Measurements from ENCODE around the gene MLANA.

MLANA gene

DNA sequence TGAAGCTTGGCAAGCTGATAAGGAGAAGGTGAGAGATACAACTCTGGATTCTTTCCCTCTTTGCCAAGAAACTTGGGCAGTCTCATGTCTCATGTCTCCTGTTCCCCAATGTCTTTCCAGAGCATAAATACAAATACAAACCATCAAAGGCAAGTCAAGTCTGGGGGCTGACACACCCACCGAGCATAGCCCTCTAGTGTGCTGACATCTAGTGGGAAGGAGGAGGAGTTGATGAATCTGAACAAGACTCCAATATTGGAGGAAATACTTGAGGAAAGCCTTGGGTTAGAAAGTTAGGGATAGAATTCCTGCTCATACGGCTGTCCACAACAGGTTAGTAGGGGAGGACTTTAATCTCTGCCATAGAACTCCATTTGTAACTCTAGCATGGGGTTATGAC, 8.6 kb downstream of the MLANA start:
- DNase-seq (ENCODE audit: low read depth in 2 of 2) = no peak

DNA sequence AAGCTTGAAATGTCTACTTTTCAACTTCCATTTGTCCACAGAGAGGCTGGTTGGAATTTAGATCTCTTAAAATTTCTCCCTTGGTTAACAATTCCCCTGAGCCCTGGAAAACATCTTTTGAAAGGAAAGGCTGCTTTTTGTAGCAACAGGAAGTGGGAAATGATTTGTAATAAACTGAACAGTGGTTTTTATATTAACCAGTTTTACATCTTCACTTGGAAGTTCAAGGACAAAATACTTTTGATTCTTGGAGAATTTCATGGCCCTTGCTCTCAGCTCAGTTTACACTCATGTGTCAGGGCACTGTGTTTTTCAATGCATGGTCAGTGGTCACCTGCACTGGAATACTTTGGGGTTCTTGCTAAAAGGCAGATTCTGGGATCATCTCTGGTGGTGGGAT, 9.9 kb downstream of the MLANA start:
- no peak for DNase-seq (ENCODE audit: low read depth in 2 of 2)

DNA sequence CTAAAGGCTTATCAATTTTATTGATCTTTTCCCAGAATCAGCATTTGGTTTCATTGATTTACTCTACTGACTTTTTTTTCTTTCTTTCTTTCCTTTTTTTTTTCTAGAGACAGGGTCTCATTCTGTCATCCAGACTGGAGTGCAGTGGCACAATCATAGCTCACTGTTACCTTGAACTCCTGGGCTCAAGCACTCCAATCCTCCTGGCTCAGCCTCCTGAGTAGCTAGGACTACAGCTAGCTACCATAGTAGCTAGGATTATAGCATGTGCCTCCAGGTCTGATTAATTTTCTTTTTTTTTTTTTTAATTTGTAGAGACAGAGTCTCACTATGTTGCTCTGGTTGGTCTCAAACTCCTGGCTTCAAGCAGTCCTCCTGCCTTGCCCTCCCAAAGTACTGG, 11.7 kb downstream of the MLANA start:
- DNase-seq (ENCODE audit: low read depth in 2 of 2) = no peak

DNA sequence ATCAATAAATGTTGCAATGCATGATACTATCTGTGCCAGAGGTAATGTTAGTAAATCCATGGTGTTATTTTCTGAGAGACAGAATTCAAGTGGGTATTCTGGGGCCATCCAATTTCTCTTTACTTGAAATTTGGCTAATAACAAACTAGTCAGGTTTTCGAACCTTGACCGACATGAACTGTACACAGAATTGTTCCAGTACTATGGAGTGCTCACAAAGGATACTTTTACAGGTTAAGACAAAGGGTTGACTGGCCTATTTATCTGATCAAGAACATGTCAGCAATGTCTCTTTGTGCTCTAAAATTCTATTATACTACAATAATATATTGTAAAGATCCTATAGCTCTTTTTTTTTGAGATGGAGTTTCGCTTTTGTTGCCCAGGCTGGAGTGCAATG, 18.2 kb downstream of the MLANA start:
- DNase-seq (ENCODE audit: low read depth in 2 of 2) = no peak

DNA sequence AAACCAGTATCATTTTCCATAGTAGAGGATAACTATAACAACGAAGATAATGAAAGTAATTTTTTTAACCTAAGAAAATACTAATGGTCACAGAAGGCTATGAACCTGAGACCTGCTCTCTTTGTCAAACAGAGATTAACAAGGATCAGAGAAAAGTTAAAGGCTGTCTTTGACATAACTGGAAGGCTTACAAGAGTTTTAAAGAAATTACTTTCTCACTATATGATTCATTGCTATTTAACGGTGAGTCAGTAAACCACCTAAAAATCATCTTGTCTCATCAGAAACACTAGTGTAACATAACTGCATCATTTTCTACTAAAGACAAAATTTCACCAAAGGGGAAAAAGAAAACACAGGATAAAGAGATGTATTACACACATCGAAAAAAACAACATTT, 19.3 kb downstream of the MLANA start:
- no peak for DNase-seq (ENCODE audit: low read depth in 2 of 2)

DNA sequence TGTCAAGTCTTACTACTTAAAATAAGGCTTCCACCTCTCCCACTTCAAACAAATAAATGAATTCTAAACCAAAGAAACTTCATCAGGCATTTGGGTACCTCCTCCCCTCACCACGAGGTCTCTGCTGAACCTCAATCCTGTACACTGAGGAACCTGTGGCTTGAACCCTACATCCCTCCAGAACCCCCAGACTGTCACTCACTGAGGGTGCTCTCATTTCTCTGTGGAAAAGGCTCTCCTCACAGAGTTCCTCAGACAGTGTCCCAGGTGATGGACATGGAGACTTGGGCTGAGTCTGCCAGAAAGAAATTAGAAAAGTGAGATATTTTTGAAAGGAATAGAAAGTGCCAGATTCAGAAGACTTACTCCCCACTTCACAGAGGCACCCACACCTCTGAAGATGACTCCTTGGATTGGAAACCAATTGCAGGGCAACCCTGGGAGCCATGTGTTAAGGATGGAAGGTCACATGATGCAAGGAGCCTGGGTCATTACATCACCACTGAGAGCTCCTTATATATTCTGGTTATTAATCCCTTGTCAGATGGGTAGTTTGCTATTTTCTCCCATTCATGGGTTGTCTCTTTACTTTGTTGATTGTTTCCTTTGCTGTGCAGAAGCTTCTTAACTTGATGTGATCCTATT, 19.8 kb downstream of the MLANA start:
- DNase-seq (ENCODE audit: low read depth in 2 of 2) = no peak

DNA sequence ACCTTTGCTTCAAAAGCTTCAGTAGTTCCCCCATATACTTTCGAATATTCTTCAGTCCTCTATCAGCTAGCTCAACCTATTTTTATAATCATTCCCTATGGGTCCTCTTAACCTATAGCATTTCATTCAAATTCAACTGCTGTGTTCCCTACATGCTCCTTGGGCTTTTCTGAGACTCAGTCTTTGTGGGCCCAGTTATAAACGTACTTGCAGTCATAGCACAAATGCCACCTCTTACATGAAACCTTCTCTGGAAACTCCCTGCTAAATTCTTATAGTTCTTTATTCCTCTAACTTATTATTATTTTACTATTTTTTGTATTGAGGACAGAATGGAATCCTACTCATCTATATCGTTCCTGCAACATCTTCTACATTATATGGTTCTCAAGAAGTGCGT, 24.7 kb downstream of the MLANA start:
- DNase-seq (ENCODE audit: low read depth in 2 of 2) = no peak

DNA sequence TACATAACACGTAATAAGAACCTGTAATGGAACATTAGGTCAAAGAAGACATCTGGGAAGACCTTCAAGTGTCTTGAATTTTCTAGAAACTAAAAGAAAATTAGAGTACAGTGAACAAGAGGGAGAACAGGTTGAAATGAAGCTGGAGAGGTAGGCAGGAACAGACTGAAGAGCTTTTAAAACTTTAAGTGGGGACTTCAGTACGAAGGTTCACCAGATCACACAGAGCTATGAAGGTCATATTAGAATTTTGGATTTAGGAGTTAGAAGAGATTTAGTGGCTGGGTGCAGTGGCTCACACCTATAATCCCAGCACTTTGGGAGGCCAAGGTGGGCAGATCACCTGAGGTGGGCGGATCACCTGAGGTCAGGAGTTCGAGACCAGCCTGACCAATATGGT, 26.6 kb downstream of the MLANA start:
- no peak for DNase-seq (ENCODE audit: low read depth in 2 of 2)

DNA sequence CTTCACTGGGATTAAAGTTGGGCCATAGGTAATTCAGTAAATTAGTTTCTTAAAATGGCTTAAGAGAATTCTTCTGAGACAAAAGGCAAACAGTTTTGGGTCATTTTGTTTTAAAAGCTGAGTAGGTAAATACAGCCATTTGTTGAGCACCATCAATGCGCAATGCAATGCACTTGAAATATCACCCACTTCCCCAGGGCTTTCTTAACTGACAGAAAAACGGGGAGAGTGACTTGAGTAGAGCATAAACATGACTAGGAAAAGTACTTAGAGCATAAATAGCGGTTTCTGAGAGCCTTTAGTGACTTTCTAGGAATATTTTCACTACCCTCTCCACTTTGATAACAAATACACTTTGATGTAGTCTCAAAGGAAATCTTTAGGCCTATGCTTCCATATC, 27.2 kb downstream of the MLANA start:
- DNase-seq (ENCODE audit: low read depth in 2 of 2) = no peak

DNA sequence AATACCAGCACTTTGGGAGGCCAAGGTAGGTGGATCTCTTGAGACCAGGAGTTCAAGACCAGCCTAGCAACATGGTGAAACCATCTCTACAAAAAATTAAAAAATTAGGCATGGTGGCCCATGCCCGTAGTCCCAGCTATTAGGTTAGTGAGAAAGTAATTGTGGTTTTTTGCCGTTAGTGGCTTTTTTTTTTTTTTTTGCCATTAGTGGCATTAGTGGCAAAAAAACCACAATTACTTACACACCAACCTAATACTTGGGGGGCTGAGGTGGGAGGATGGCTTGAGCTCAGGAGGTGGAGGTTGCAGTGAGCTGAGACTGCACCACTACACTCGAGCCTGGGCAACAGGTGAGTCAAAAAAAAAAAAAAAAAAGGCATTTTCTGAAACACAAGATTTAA, 27.8 kb downstream of the MLANA start:
- no peak for DNase-seq (ENCODE audit: low read depth in 2 of 2)

DNA sequence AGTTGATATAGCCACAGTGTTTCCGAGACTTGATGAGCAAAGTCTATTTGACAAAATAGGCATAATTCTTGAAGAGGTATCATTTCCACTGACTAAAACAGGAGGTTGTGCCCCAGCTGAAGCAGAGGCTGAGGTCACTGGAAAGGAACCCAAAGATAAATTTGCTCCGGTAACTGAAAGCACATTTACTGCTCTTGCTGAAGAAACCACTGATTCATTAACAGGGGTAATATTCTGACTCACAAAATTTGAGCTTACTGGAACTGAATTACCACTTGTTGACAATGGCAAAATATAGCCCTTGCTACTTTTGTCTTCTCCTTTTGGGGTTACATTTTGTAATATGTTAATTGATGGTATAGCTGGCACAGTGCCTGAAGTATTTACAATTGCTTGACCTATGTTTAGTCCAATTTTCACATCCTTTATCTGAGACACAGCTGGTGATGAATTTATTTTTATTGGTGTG, 30.2 kb downstream of the MLANA start:
- no peak for DNase-seq (ENCODE audit: low read depth in 2 of 2)

DNA sequence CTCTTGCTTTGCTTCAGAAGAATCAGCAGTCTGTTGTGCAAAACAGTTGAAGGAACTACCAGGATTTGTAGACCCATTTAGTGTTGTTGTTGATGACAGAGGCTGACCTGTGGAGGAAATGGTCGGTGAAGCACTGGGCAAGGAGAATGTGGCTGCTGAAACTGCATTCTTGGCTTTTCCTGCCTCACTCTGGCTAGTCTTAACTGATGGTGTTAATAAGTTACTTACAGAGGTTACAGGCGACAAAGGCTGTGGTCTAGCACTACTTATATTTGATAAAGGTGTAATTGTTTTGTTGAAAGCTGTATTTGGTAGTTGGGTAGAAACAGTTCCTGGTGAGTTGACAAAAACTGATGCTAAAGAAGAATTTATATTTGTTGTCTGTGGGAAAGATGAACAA, 31.5 kb downstream of the MLANA start:
- no peak for DNase-seq (ENCODE audit: low read depth in 2 of 2)

DNA sequence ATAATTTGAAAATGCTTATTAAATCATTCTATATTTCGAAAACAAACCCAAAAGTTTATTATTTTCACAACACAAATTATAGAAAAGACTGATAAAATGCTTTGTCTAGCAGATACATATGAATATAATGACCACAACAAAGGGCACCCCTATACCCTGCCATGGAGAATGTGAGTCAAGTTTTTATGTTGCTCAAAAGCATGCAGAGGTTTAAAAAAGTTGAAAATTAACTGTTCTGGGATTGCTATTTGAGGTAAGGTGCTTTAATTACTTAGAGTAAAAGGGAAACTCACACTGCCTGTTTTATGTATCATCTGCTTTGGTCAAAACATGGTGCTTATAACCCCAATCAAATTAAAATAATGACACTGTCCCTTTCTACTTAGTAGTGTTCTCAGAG, 41.0 kb downstream of the MLANA start:
- DNase-seq (ENCODE audit: low read depth in 2 of 2) = no peak

DNA sequence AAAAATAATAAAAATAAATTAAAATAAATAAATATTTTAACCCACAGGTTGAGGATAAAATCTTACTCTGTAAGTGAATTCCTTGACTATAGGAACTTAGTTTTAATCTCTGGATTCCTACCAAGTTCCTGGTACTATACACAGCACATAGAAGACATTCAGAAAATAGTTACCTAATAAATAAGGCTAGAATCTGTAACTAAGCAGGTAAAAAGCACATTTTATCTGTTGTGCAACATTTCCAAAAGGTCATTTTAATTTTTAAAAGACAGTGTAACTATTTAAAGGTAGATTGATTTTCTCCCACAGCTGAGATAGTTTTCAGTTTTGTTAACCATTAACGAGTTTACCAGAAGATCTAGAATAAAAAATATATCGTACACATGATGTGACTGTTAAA, 47.8 kb downstream of the MLANA start:
- DNase-seq (ENCODE audit: low read depth in 2 of 2) = no peak

DNA sequence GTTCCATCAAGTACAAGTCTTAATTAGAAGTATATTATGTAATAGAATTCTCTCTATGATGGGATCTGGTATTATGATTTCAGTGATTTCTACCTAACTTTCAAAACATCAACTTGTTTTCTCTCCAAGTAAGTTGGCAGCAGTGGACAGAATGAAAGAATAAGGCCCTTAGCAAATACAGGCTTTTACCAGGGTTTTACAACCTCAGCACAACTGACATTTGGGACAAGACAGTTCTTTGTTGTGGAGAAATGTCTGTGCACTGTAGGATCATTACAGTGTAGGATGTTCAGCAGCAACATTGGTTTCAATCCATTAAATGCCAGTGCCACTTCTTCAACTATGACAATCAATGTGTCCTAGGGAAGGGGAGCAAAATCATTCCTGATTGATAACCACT, 48.8 kb downstream of the MLANA start:
- no peak for DNase-seq (ENCODE audit: low read depth in 2 of 2)

DNA sequence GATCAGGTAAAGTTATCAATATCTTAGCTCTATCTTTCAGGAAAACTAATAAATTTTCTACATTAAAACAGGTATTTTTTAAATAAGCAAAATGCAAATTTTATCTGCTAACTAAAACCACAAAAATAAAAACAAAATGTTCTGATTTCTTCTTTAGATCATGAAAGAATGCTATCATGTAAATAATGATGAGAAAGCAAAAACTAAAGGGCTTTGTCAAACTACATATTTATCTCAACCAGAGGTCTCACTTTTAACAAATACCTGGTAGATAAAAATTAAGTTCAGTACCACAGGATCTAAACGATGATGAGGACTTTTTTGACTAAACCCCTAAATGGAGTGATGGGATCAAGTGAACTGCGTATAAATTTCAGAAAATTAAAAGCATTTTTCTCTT, 50.5 kb downstream of the MLANA start:
- no peak for DNase-seq (ENCODE audit: low read depth in 2 of 2)

DNA sequence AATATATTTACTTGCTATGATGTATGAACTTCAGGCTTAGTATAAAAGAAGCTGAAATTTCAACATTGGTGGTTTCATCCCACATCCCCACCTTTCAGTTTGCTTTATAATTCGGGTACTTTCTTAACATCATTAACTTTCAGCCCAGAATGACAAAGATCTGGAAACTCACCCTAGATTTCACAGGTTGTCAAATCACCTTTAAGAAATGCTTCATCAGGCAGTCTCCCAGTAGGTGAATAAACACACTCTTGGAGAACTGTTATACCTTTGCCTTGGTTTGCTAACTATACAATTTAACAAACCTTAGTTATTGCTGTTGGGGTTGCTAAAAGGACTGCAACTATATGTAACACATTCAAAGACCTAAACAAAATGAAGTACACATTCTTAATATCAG, 54.4 kb downstream of the MLANA start:
- DNase-seq (ENCODE audit: low read depth in 2 of 2) = no peak

DNA sequence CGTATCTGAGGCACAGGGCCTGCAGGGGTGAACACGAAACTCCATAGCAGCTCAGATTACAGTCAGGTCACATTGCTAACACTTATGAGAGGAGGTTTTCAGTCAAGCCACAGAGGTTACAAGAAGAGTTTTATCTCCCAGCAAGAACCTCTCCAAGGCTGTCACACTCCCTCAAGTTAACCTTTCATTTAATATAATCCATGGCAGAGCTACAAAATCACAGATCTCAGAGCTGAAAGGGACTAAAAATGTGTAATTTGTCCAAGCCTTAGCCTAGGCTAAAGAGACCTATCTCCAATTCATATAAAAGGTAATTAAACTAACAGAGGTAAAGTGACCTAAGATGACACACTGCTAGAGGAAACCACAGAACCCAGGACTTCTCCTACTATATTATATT, 57.2 kb downstream of the MLANA start:
- no peak for DNase-seq (ENCODE audit: low read depth in 2 of 2)

DNA sequence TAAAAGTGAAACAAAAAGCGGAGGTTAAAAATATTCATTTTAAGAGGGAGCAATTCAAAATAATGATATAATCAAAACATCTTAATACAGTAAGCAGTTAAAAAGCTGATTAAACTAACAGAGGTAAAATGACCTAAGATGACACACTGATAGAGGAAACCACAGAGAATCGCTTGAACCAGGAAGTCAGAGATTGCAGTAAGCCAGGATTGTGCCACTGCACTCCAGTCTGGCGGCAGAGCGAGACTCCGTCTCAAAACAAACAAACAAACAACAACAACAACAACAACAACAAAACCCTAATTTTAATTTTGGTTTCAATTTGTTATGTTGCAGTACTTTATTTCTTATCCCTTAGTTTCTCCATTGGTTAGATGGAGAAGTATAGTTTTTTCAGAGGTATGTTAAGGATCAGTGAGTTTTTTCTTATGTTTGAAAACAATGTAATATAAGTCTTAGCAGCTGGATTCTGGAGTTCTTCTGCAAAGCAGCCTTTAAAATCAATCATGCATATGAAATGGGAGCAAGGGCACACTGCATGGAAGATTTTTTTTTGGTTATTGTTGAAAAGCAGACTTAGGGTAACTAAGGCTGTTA, 58.5 kb downstream of the MLANA start:
- DNase-seq (ENCODE audit: low read depth in 2 of 2) = no peak

DNA sequence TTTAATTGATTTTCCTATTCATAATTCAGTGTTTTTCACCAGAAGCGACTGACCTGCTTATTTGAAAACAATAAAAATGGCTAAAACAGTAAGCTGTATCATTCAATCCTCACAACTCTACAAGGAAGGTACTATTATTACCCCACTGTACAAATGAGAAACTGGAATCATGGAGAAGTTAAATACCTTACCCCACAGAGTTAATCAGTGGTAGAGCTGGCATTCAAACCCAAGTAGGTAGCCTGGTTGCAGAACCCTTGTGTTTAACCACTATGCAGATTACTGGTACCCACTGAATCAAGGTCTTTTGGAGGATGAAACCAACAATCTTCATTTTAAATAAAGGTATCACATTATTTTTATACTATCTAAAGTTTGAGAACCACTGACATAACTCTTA, 59.6 kb downstream of the MLANA start:
- no peak for DNase-seq (ENCODE audit: low read depth in 2 of 2)

DNA sequence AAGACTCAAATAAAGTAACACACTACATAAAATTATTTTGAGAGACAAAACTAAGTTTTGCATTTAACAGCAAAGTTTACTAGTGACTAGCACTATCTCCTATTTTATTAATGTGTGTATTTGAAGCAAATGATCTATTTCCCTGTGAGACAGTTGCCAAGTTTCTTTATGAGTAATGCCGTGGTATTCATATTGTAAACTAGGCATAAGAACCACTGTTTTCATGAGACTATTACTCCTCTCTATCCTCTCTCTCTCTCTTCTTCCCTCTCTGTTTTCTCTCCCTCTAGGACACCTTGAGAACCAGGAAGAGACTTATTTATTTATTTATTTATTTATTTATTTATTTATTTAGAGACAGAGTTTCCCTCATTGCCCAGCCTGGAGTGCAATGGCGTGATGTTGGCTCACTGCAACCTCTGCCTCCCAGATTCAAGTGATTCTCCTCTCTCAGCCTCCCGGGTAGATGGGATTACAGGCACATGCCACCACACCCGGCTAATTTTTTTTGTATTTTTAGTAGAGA, 61.1 kb downstream of the MLANA start:
- DNase-seq (ENCODE audit: low read depth in 2 of 2) = no peak

DNA sequence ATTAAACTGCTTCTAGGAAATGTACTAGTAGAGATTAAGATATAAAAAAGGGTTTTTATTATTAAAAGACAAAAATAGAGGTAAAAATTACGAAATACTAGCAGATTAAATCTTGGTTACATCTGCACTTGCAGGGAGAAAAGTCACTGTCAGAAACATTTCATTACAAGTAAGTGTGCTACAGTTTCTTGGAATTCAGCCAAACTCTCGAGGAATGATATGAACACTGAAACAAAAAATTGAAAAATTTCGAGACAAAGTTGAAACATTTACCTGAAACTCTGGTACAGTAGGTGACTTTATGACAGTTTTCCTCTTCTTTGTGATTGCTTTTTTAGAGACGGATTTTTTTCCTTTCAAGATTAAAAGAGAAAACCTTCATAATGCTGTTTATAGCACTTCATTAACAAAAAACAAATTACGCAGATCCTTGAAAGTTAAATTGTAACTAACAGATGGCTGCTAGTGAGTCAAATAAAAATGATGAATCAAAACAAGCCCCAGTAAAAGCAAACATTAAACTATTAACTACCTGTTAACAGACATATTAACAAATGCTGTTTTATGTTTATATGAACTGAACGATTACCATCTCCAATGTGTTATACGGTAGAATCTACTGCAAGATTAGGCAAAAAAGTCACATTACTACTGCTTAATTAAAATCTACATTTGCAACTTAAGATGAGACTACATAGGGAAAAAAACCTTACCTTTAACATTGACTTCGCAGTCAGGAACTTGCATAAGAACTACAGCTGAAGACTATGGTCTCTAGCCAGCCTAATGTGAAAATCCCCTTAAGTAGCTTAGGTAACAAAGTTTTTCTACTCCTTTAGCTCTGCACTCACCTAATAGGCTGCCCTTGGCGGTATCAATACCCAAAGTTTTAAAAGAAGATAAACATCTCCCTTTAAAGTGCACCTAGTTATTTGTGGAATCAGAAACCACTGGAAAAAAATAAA, 63.3 kb downstream of the MLANA start:
- DNase-seq (ENCODE audit: low read depth in 2 of 2) = no peak

DNA sequence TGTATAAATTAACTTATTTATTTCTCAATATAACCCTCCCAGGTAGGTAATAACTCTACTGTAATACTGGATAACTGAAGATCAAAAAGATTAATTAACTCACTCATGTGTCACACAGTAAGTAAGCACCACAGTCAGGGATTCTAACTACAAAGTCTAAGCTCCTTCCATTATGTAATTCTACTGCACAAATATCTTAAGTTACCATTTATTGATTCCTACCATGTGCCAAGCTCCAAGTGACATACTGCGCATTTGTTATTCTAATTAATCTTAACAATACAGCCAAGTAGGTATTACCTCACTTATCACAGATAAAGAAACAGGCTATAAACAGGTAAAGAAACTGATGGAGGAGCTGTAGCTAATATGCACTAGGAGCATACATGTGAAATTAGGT, 66.5 kb downstream of the MLANA start:
- DNase-seq (ENCODE audit: low read depth in 2 of 2) = no peak

All from stimulated activated CD4-positive, alpha-beta T cell treated with anti-CD3 and anti-CD28 coated beads, Interleukin-1b, Interleukin-23, amount 100 ng/mL, for 4 hours (primary cell).